Right forelimb (tissue), 1 donor: ENCODE measurements around the gene KRT24.

Experiments
- DNase-seq: peaks from one replicate; pipeline ENCODE4 v3.0.0-alpha.2; 2018

The KRT24 gene

DNA sequence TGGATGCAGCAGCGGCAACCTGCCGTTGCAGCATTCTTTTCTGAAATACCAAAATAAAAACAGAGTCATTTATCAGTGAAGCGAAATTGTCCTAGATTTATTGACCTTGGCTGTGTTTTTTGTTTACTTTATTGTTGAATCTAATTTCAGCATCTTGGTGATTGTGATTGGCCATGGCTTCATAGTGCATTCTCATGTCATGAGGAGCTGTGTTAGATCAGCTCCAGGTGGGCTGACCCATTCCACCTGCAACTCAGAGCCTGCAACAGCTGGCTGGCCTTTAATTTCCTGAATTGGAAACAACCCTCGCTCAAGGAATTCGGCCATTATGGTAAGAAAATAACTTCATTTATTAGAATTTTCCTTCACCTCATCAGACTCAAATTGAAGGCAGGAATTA, 16.4 kb downstream of the KRT24 start:
- no peak for DNase-seq

DNA sequence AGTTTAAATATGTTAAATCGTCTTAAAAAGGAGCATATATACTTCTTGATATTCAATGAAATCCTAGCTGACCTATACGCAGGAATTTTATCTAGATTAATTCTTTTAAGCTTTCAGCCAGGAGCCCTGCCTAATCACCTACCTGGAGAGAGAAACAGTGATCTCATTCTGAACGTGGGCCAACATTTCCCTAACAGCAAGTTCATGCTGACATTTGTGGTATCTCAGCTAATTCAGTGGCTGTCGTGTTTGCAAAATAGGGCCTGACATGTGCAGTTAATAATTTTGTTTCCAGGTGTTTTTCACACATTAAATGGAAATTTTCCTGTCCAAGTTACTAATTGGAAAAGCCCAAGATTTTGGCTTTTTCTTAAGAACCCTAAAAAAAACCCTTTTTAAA, 17.4 kb downstream of the KRT24 start:
- DNase-seq = no peak

DNA sequence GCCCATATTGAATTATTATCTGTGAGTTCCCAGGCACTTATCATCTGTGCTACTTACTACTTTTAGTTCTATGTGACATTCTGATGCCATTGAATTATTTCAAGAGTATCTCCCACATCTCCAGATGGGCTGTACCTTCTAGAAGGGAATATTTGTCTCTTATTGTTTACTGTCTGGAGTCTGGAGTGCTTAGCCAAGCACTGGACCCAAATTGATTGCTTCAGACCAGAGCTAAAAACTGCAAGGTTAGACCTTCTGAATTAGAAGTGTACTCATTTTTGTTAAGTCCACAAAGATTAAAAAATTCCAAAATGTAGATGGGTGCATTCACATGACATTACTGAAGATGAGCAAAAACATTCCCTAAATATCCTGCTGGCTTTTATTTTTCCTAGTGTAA, 22.6 kb downstream of the KRT24 start:
- no peak for DNase-seq

- DNase-seq = no peak
Observed at GRCh38 chr17:40679523-40679907, 24.0 kb downstream of the KRT24 start.

DNA sequence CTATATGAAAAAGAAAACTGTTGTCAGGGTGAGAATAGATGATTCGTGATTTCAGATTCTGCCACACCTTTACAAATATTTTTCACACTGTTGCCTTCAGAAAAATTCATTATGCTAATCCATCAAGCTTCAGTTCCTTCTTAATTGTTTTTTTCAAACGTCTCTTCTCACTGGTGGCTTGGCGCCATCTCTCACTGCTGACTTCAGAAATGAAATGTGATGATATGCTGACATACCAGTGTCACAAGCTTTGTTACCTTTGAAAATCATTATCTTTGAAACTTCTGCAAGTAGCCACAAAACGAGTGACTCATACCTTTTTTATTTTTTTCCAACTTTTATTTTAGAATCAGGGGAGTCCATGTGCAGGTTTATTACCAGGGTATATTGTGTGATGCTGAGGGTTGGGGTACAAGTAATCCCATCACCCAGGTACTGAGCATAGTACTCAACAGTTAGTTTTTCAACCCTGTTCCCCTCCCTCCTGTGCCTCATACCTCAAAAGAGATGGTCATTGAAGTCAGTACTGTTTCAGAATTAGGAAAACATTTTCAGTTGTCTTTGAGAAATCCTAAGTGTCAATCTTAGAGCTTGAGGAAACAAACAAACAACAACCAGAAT, 24.5 kb downstream of the KRT24 start:
- DNase-seq = no peak

GRCh38 chr17:40675905-40676304, 27.6 kb downstream of the KRT24 start:
- no peak for DNase-seq

DNA sequence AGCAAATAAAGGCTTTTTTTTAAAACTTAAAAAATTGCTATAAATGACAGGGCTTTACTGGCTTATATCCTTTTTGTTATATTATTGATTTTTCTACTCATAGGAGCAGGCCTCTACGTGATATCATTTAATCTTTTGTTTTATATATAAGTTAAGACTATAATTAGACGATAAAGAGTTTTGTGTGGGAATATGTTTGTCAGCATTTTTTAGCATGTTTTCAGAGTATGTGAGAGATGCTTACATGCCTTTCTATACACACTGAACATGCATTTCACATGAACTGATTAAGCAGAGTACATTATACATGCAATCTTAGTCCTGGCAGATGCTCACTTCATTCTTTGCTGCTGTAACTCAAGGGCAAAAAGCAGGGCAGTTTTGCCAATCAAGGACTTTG, 30.9 kb downstream of the KRT24 start:
- no peak for DNase-seq

DNA sequence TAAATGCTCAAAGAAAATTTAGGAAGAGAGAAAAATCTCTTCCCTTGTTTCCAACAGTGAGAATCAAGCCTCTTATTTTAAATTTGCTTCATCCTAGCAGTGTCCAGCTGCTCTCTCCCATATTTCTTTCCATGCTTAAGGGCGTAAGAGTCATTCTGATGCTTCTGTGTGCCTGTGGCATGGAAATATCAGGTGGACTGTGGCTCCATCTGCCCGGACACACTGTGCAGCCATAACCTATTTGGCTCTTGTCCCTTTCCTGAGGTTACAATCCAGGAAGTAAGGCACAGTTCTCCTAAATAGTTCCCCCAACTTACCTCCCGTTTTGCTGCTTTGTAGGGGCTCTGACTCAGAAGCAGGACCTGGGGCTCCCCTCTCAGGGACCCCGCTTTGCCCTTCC, 32.3 kb downstream of the KRT24 start:
- no peak for DNase-seq

- no peak for DNase-seq
Observed at GRCh38 chr17:40666331-40666730, 37.2 kb downstream of the KRT24 start.

DNA sequence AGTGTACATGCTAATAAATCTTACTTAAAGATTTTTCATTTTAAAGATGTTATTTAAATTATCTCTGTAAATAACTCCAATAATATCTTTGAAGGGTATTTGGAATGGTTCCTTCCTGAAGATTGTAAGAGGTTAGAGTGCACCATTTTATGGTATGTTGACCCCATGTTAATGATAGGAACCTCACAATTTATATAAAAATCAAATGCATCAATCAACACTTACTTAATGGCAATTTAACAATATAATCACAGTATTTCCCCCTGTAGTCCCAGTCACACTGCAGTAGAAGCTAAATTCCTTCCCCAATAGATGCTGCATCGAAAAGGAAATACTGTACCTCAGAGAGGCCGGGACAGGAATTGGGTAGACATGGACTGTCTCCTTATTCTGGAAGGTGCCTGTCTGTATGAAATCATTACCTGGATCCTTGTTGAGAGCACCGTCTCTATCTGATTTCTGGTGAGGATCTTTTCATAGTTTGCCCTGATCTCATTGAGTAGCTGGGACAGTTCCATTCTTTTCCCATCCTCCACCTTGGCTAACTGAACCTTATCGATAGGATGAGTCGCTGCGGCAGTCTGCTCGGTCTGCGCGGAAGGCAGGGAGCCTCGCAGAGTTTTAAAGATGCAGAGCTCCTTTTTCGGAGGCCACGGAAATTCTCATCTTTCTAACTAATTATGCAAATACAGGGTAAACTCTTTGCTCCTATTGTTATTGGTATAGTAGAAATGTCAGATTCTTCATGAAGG, 38.8 kb downstream of the KRT24 start, which contains the start of gene KRT222:
Gene KRT222 (minus strand): TSS at position 596 of the 752 bp plus-strand sequence. CDS start 78 bp downstream, at position 518.
- DNase-seq = no peak

- DNase-seq = no peak
Observed at GRCh38 chr17:40663252-40663651, 40.3 kb downstream of the KRT24 start.

DNA sequence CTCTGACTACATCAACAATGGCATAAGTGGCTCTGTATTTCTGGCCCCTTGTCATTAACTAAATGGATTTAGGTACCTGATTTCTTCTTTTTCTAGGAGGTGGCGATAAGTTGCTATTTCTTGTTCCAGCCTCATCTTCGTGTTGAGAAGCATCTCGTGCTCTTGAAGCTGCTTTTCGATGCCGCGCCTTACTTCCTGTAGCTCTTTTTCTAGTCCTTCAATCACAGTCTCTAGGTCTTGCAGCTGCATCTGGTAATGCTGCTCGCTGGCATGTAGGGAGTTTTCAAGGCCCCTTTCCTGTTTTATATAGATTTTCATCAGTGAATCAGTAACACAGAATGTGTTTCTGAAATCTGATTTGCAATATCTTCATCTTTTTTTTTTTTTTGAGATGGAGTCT, 43.6 kb downstream of the KRT24 start:
- no peak for DNase-seq

GRCh38 chr17:40658396-40658795, 45.2 kb downstream of the KRT24 start:
- no peak for DNase-seq

DNA sequence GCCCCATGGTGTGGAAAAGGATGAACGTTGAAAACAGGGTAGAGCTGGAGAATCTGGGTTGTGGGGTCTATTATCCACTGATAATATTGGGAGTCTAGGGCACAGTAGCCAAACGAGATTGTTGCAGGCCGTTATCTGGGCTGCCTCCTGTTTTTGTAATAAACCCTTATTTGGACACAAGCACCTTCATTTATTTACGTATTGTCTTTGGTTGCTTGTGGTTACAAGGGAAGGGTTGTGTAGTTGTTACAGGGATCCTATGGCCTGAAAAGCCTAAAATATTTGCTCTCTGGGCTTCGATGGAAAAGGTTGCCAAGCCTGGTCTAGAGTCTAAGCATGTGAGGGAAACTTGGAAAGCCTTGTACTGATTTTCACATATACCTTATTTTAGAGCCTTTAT, 51.6 kb downstream of the KRT24 start:
- no peak for DNase-seq

- DNase-seq = no peak
Observed at GRCh38 chr17:40648384-40648968, 55.1 kb downstream of the KRT24 start.
